SH-SY5Y (cell line): ENCODE measurements around the gene PPP4C.

Experiments
- GATA2 ChIP-seq: IDR thresholded peaks from 2 replicates; pipeline ENCODE4 v1.6.1; 2011; ENCODE audit warnings: mild to moderate bottlenecking, low read depth, low read length
- GATA3 ChIP-seq: IDR thresholded peaks from 2 replicates; pipeline ENCODE4 v1.6.1; 2011; ENCODE audit warnings: low read depth, mild to moderate bottlenecking, low read length, moderate library complexity

The PPP4C gene

GRCh38 chr16:30066761-30067583, 8.8 kb upstream of the PPP4C start:
- TF ChIP-seq GATA2 (no peak), GATA3 (no peak)

GRCh38 chr16:30067584-30067916, 8.2 kb upstream of the PPP4C start:
- TF ChIP-seq GATA2 (no peak), GATA3 (no peak)

- no peak for TF ChIP-seq GATA3
- no peak for TF ChIP-seq GATA2
These were observed 7.5 kb upstream of the PPP4C start for GRCh38 chr16:30068333-30068732.

GRCh38 chr16:30068750-30069610, 6.8 kb upstream of the PPP4C start:
- no peak for TF ChIP-seq GATA3
- no peak for TF ChIP-seq GATA2

GRCh38 chr16:30069611-30070462, 6.0 kb upstream of the PPP4C start:
- TF ChIP-seq GATA2 (no peak), GATA3 (no peak)

- TF ChIP-seq GATA2 (no peak), GATA3 (no peak)
These were observed 5.3 kb upstream of the PPP4C start for GRCh38 chr16:30070490-30070889.

- no peak for TF ChIP-seq GATA3
- no peak for TF ChIP-seq GATA2
These were observed 540 bp downstream of the PPP4C start for GRCh38 chr16:30076276-30076791.

- TF ChIP-seq GATA2 (no peak), GATA3 (no peak)
These were observed 1.9 kb downstream of the PPP4C start for GRCh38 chr16:30077656-30078055.

- no peak for TF ChIP-seq GATA3
- no peak for TF ChIP-seq GATA2
These were observed 3.0 kb downstream of the PPP4C start for GRCh38 chr16:30078744-30079143.

GRCh38 chr16:30079480-30079879, 3.7 kb downstream of the PPP4C start:
- no peak for TF ChIP-seq GATA2
- no peak for TF ChIP-seq GATA3

- TF ChIP-seq GATA3: no peak
- TF ChIP-seq GATA2: no peak
These were observed 6.8 kb downstream of the PPP4C start for GRCh38 chr16:30082545-30083090.

GRCh38 chr16:30083216-30084055, 7.6 kb downstream of the PPP4C start:
- TF ChIP-seq GATA3: no peak
- no peak for TF ChIP-seq GATA2
